HCT116 (cell line): ENCODE results near the gene WWOX.

Experiments used
- ATF3 ChIP-seq: IDR thresholded peaks from 2 replicates; pipeline ENCODE4 v1.6.1; 2012
- CTCF ChIP-seq, 3 experiments: fragments of 200-600 bp in 1 of 3; sonication (generic) in 1 of 3; IDR thresholded peaks in 2 of 3; conservative IDR thresholded peaks in 1 of 3; 2 replicates each; pipeline ENCODE4 v1.5.1; 2012 to 2017; ENCODE audit warnings: low read depth in 2 of 3, low read length in 2 of 3, antibody characterized with exemption in 1 of 3, borderline replicate concordance in 1 of 3, control low read depth in 1 of 3, mild to moderate bottlenecking in 1 of 3, mixed read lengths in 1 of 3, mixed run types in 1 of 3, moderate library complexity in 1 of 3; ENCODE audit not compliant: insufficient read depth in 1 of 3
- EGR1 ChIP-seq: IDR thresholded peaks from 2 replicates; pipeline ENCODE4 v1.6.1; 2012; ENCODE audit warnings: low read depth
- ELF1 ChIP-seq: IDR thresholded peaks from 2 replicates; pipeline ENCODE4 v1.6.1; 2012; ENCODE audit warnings: low read depth, borderline replicate concordance
- EZH2 ChIP-seq: fragments of 200-600 bp; sonication (generic); IDR thresholded peaks from 2 replicates; pipeline ENCODE4 v1.6.1; 2017; ENCODE audit warnings: antibody characterized with exemption, mixed run types
- EZH2phosphoT487 ChIP-seq: fragments of 200-600 bp; IDR thresholded peaks from 2 replicates; pipeline ENCODE4 v1.6.1; 2018; ENCODE audit warnings: antibody characterized with exemption, borderline replicate concordance
- POLR2A ChIP-seq: IDR thresholded peaks from 2 replicates; pipeline ENCODE4 v1.7.0; 2011; ENCODE audit warnings: borderline replicate concordance; ENCODE audit not compliant: insufficient read depth, insufficient read length; ENCODE audit errors: extremely low read depth
- POLR2AphosphoS5 ChIP-seq: IDR thresholded peaks from 2 replicates; pipeline ENCODE4 v1.6.1; 2011; ENCODE audit warnings: mild to moderate bottlenecking, low read depth, low read length, moderate library complexity
- SP1 ChIP-seq: IDR thresholded peaks from 2 replicates; pipeline ENCODE4 v1.6.1; 2012; ENCODE audit warnings: low read depth
- SRF ChIP-seq: IDR thresholded peaks from 2 replicates; pipeline ENCODE4 v1.6.1; 2012; ENCODE audit warnings: low read depth
- TCF7L2 ChIP-seq: IDR thresholded peaks from 2 replicates; pipeline ENCODE4 v1.7.0; 2011; ENCODE audit warnings: borderline replicate concordance, inconsistent platforms; ENCODE audit not compliant: insufficient read depth, insufficient read length; ENCODE audit errors: extremely low read depth
- YY1 ChIP-seq: IDR thresholded peaks from 2 replicates; pipeline ENCODE4 v1.6.1; 2011; ENCODE audit warnings: low read length, low read depth, moderate library complexity, mild to moderate bottlenecking; ENCODE audit not compliant: insufficient replicate concordance; ENCODE audit errors: extremely low read depth

GRCh38 chr16:79136955-79137354 is 1037.5 kb downstream of the WWOX start:
- TF ChIP-seq POLR2AphosphoS5 (no peak), YY1 (no peak), TCF7L2 (no peak), ATF3 (no peak), CTCF (IDR thresholded peaks at IDR 0.05 in 2 of 3, conservative IDR thresholded peaks at IDR 0.05 in 1 of 3; ENCODE audit: borderline replicate concordance in 1 of 3, insufficient read depth in 1 of 3, low read depth in 2 of 3, low read length in 2 of 3) (no peak), EZH2 (no peak), EGR1 (no peak), SP1 (no peak), SRF (no peak), POLR2A (no peak), EZH2phosphoT487 (no peak), ELF1 (no peak)
